HepG2 (cell line): ENCODE results near the gene ADPRH. TPM values are rescaled to one million over a fixed set of nuclear protein-coding genes. Genes with fewer than 3 reads are reported as not detected.

Experiments
- ATAC-seq: fragments of 200-7000 bp; cut with Tn5 transposase; 3 replicates; pipeline ENCODE4 v1.9.1; 2020; ENCODE audit warnings: mild to moderate bottlenecking, moderate library complexity
- BruUV-seq: library from RNA; stranded (reverse); fragments of 400-500 nt; replicated peaks from 2 replicates; lab custom pipeline; 2021; lab: Mats Ljungman, UMichigan
- CTCF ChIA-PET: fragments of 300-600 bp; formaldehyde crosslinking; extraction: SDS; loops from one replicate; lab custom pipeline; 2021; ENCODE audit warnings: low total read pairs, inconsistent platforms, low intra/inter-chr PET ratio; lab: Yijun Ruan, JAX
- POLR2A ChIA-PET: fragments of 350-600 bp; sonication (Branson Sonifier 250); formaldehyde crosslinking; loops from one replicate; lab custom pipeline; 2020; ENCODE audit warnings: antibody characterized with exemption, inconsistent platforms; lab: Yijun Ruan, JAX
- DNase-seq: peaks from one replicate; pipeline ENCODE4 v3.0.0-alpha.2; 2015; ENCODE audit warnings: low spot score
- FAIRE-seq: peaks from 3 replicates; lab custom pipeline; 2011; peaks lifted over from hg19 to GRCh38; lab: Jason Lieb, UNC
- H2AFZ ChIP-seq: one replicate; pipeline ENCODE4 v1.6.1; 2011; ENCODE audit warnings: low read length, inconsistent platforms
- H3K27ac ChIP-seq: fragments of 300-600 bp; 3 replicates; pipeline ENCODE4 v1.8.0; 2011; ENCODE audit warnings: mixed run types, mild to moderate bottlenecking, mixed read lengths, low read length, inconsistent platforms; ENCODE audit not compliant: insufficient read depth; ENCODE audit errors: extremely low read length
- H3K27me3 ChIP-seq, 2 experiments: fragments of 200-600 bp in 1 of 2; 2 replicates in 1 of 2; 3 replicates in 1 of 2; pipeline versions ENCODE4 v1.6.0 to v1.8.0; 2011; ENCODE audit warnings: low read length in 2 of 2, mild to moderate bottlenecking in 2 of 2, moderate library complexity in 2 of 2, inconsistent platforms in 1 of 2; ENCODE audit not compliant: insufficient read depth in 2 of 2, control insufficient read depth in 1 of 2
- H3K36me3 ChIP-seq, 2 experiments: fragments of 200-600 bp in 1 of 2; replicated peaks in 1 of 2; 2 replicates in 1 of 2; 3 replicates in 1 of 2; pipeline versions ENCODE4 v1.5.1 to v1.8.0; 2011; ENCODE audit warnings: low read length in 2 of 2, inconsistent platforms in 1 of 2; ENCODE audit not compliant: insufficient read depth in 2 of 2, control insufficient read depth in 1 of 2
- H3K4me1 ChIP-seq: 2 replicates; pipeline ENCODE4 v1.5.1; 2012; ENCODE audit warnings: low read length, inconsistent platforms; ENCODE audit not compliant: insufficient read depth
- H3K4me2 ChIP-seq: 2 replicates; pipeline ENCODE4 v1.6.0; 2011; ENCODE audit warnings: low read depth, low read length, inconsistent platforms
- H3K4me3 ChIP-seq, 3 experiments: fragments of 200-600 bp in 1 of 3; sonication (generic), shearing (Covaris generic) in 1 of 3; replicated peaks in 1 of 3; 2 replicates each; pipeline ENCODE4 v1.5.1; 2011 to 2016; ENCODE audit warnings: low read length in 3 of 3, inconsistent platforms in 2 of 3, low read depth in 2 of 3, mild to moderate bottlenecking in 2 of 3, control low read depth in 1 of 3, mixed read lengths in 1 of 3; ENCODE audit not compliant: insufficient read depth in 1 of 3
- H3K79me2 ChIP-seq: one replicate; pipeline ENCODE4 v1.6.1; 2011; ENCODE audit warnings: low read length, inconsistent platforms; ENCODE audit not compliant: insufficient read depth
- H3K9ac ChIP-seq: 2 replicates; pipeline ENCODE4 v1.6.0; 2011; ENCODE audit warnings: mild to moderate bottlenecking, low read depth, low read length, inconsistent platforms; ENCODE audit not compliant: insufficient read depth
- H3K9me3 ChIP-seq: 2 replicates; pipeline ENCODE4 v1.5.1; 2012; ENCODE audit warnings: mild to moderate bottlenecking, low read length
- H4K20me1 ChIP-seq: 2 replicates; pipeline ENCODE4 v1.6.0; 2011; ENCODE audit warnings: inconsistent platforms, mild to moderate bottlenecking, low read length, moderate library complexity; ENCODE audit not compliant: insufficient read depth
- ETV5 ChIP-seq: IDR thresholded peaks from 2 replicates; pipeline ENCODE4 v1.6.1; 2018; ENCODE audit warnings: missing biosample characterization, missing genetic modification reagents, inconsistent platforms, borderline replicate concordance
- GPN1 ChIP-seq: sonication (generic); formaldehyde crosslinking; IDR thresholded peaks from 2 replicates; pipeline ENCODE4 v1.5.1; 2020; ENCODE audit warnings: missing genetic modification reagents, borderline replicate concordance
- GTF2F1 ChIP-seq: fragments of 150-350 bp; IDR thresholded peaks from 2 replicates; pipeline ENCODE4 v1.6.1; 2014; ENCODE audit warnings: low read length
- HOXA9 ChIP-seq: sonication (generic); formaldehyde crosslinking; IDR thresholded peaks from 2 replicates; pipeline ENCODE4 v1.8.1; 2022; ENCODE audit warnings: missing genetic modification reagents, mild to moderate bottlenecking, moderate library complexity, borderline replicate concordance
- JUN ChIP-seq: sonication (generic); formaldehyde crosslinking; IDR thresholded peaks from 2 replicates; pipeline ENCODE4 v1.4.0; 2020; ENCODE audit warnings: mild to moderate bottlenecking, missing genetic modification reagents
- MXD4 ChIP-seq: IDR thresholded peaks from 2 replicates; pipeline ENCODE4 v1.6.1; 2016; ENCODE audit warnings: mild to moderate bottlenecking, missing biosample characterization, missing genetic modification reagents
- PHF5A ChIP-seq: IDR thresholded peaks from one replicate; pipeline ENCODE4 v1.6.1; 2018; ENCODE audit warnings: low read depth, missing genetic modification reagents; ENCODE audit not compliant: unreplicated experiment
- POGZ ChIP-seq: sonication (generic); formaldehyde crosslinking; IDR thresholded peaks from 2 replicates; pipeline ENCODE4 v1.4.0; 2020; ENCODE audit warnings: mild to moderate bottlenecking, missing genetic modification reagents
- RFX1 ChIP-seq: fragments of 450-650 bp; IDR thresholded peaks from 2 replicates; pipeline ENCODE4 v1.6.1; 2017
- STAG1 ChIP-seq: sonication (generic); formaldehyde crosslinking; IDR thresholded peaks from 2 replicates; pipeline ENCODE4 v1.4.0; 2020; ENCODE audit warnings: missing genetic modification reagents
- ZNF354B ChIP-seq: sonication (generic); formaldehyde crosslinking; IDR thresholded peaks from 2 replicates; pipeline ENCODE4 v1.8.0; 2022; ENCODE audit warnings: mild to moderate bottlenecking, missing genetic modification reagents
- ZNF713 ChIP-seq: sonication (generic); formaldehyde crosslinking; IDR thresholded peaks from 2 replicates; pipeline ENCODE4 v1.4.0; 2020; ENCODE audit warnings: mild to moderate bottlenecking, missing genetic modification reagents
- ZNF776 ChIP-seq: sonication (generic); formaldehyde crosslinking; IDR thresholded peaks from 2 replicates; pipeline ENCODE4 v1.4.0; 2020; ENCODE audit warnings: mild to moderate bottlenecking, missing genetic modification reagents
- WGBS: methylation state at CpG from one replicate; pipeline ENCODE4 v1.1.6; 2017; ENCODE audit warnings: low lambda C conversion rate; 5-methylcytosine and 5-hydroxymethylcytosine counted together
- in situ Hi-C: cut with HindIII; loops from 2 replicates; pipeline ENCODE4 v1.10.0; 2017; ENCODE audit warnings: low pct_unique_long_range_greater_than_20kb; ENCODE audit not compliant: extremely low pct_ligation_motif_present
- intact Hi-C: fragments of 100-400 bp; cut with micrococcal nuclease; formaldehyde crosslinking; loops from one replicate; pipeline ENCODE4 v1.10.0; 2022; ENCODE audit not compliant: unreplicated experiment
- polyA plus RNA-seq, 8 experiments: library from polyadenylated mRNA; depleted of rRNA in 3 of 8; stranded (reverse) in 7 of 8; unstranded in 1 of 8; fragments of >200 nt; fragmentation: Illumina TruSeq in 4 of 8; extraction: Trizol in 4 of 8; gene quantifications; 2 replicates each; pipeline versions ENCODE4 v1.2.1 to v1.2.3, GENCODE V29; 2011 to 2016; ENCODE audit warnings: low read depth in 4 of 8, missing spikeins in 1 of 8, mixed read lengths in 1 of 8; ENCODE audit not compliant: insufficient read depth in 1 of 8
- total RNA-seq, 5 experiments: library from RNA; depleted of rRNA; stranded (reverse); fragments of >200 nt; fragmentation: Illumina TruSeq; extraction: Trizol; gene quantifications; 2 replicates each; pipeline ENCODE4 v1.2.3, GENCODE V29; 2016; ENCODE audit warnings: low read depth in 1 of 5
- TF ChIP-seq, protein P1 (sequence below): sonication (generic); formaldehyde crosslinking; IDR thresholded peaks from 2 replicates; pipeline ENCODE4 v1.4.0; 2020; ENCODE audit warnings: missing genetic modification reagents
- TF ChIP-seq, protein P2 (sequence below): sonication (generic); formaldehyde crosslinking; IDR thresholded peaks from 2 replicates; pipeline ENCODE4 v1.4.0; 2020; ENCODE audit warnings: mild to moderate bottlenecking, low read depth, missing genetic modification reagents

ADPRH gene
- total and polyA plus RNA-seq, 2 of the 13 experiments (the other 11 are each of a cell fraction or from before 2014, with no cell fraction given) = 0.01 to 0.15 TPM

DNA sequence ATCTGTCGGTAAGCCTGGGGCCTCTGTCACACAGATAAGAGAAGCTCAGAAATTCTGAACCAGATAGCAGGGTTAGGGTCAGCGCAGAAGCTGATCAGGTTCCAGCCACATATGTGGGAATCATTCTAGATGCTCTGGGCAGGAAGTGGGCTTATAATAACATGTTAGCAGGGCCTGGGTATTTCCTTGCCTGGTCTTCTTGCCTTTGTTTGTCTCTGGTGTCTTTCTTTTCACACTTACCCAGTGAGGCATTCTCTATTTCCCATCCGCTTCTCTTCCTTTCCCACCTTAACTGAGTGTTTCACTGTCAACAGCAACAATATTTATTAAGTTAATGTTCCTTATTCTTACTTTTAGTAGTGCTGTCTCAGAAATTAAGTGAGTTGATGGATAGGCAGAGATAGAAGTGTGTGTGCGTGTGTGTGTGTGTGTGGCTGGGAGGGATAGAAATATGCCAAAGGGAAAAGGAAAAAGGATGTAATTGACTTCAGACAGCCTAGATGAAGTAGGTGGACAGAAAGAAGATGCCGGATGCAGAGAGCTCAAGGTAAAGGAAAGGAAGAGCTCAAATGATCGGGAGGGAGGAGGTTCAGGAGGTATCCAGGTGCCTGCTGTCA lies 20.4 kb downstream of the ADPRH start:
- intact Hi-C loops = loop anchor here (1.0 kb wide), 1 partner anchor 82 kb away; no protein-coding TSS in a partner anchor
- Histone ChIP-seq H3K9ac (no peak overlapping the region), H3K9me3 (no peaks in the 10 kb centered on the region), H3K79me2 (no peaks in the 10 kb centered on the region), H3K4me1 (peaks cover 21% of the 10 kb centered on the region; the same call in 1 of the 2 replicates), H4K20me1 (no peaks in the 10 kb centered on the region), H3K27me3 (no peaks in the 10 kb centered on the region; a peak in 1 of 5 replicates), H3K4me2 (no peak overlapping the region), H2AFZ (no peak overlapping the region), H3K27ac (no peak overlapping the region), H3K36me3 (no peaks in the 10 kb centered on the region), H3K4me3 (no peak overlapping the region)
- TF ChIP-seq GTF2F1 (no peak), HOXA9 (CRISPR knock-in tag) (no peak), POGZ (CRISPR knock-in tag) (no peak), RFX1 (no peak)
- ATAC-seq = no peak
- FAIRE-seq = no peak
- no TSS peak for BruUV-seq
- 55% methylated on average over 5 of the region's 6 CpGs for WGBS
- no peak for DNase-seq
- POLR2A ChIA-PET = no interaction called here
- in situ Hi-C loops = no loop called here
- CTCF ChIA-PET = no interaction called here

DNA sequence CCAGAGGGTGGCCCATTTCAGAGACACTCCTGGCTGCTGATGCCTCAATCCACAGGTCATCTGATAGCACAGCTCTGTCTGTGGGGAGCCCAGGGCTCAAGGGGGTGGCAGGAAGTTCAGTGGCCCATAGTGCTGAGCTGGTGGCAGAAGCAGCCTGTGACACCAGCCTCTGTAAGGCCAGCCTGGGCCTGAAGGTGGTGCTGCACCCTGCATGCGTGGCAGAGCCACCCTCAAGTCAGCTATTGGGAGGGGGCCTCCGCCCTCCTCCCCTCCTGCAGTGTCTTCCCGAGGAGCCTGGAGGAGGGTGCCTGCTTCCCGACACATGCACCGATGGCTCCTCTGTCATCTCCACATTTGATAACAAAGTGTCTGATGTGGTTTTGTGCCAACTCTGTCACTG lies 21.4 kb downstream of the ADPRH start:
- ATAC-seq (peak; percentile 93), DNase-seq (no peak), FAIRE-seq (no peak)
- intact Hi-C loops = loop anchor here (1.0 kb wide), 1 partner anchor 81 kb away; no protein-coding TSS in a partner anchor
- no peaks in the 10 kb centered on the region; a peak in 1 of 5 replicates for H3K27me3 ChIP-seq
- BruUV-seq = no TSS peak
- no peak overlapping the region; a peak in 1 of 6 replicates for H3K4me3 ChIP-seq
- no peak overlapping the region for H2AFZ ChIP-seq
- peaks cover 20% of the 10 kb centered on the region; the same call in 1 of the 2 replicates for H3K4me1 ChIP-seq
- ChIA-PET POLR2A (no interaction called here), CTCF (no interaction called here)
- in situ Hi-C loops = no loop called here
- H3K79me2 ChIP-seq = no peaks in the 10 kb centered on the region
- no peaks in the 10 kb centered on the region for H3K9me3 ChIP-seq
- no peak overlapping the region for H3K9ac ChIP-seq
- H4K20me1 ChIP-seq = no peaks in the 10 kb centered on the region
- no peak overlapping the region for H3K4me2 ChIP-seq
- no peak overlapping the region for H3K27ac ChIP-seq
- WGBS = 0% methylated on average over 3 of the region's 5 CpGs
- no peaks in the 10 kb centered on the region for H3K36me3 ChIP-seq
- no peak for TF ChIP-seq ZNF354B (CRISPR knock-in tag)
- TF ChIP-seq MXD4 (CRISPR knock-in tag) = no peak
- TF ChIP-seq ZNF713 (CRISPR knock-in tag) = no peak
- no peak for TF ChIP-seq ETV5
- no peak for TF ChIP-seq ZNF776 (CRISPR knock-in tag)
- no peak for TF ChIP-seq GPN1 (CRISPR knock-in tag)
- TF ChIP-seq, protein P1, sequence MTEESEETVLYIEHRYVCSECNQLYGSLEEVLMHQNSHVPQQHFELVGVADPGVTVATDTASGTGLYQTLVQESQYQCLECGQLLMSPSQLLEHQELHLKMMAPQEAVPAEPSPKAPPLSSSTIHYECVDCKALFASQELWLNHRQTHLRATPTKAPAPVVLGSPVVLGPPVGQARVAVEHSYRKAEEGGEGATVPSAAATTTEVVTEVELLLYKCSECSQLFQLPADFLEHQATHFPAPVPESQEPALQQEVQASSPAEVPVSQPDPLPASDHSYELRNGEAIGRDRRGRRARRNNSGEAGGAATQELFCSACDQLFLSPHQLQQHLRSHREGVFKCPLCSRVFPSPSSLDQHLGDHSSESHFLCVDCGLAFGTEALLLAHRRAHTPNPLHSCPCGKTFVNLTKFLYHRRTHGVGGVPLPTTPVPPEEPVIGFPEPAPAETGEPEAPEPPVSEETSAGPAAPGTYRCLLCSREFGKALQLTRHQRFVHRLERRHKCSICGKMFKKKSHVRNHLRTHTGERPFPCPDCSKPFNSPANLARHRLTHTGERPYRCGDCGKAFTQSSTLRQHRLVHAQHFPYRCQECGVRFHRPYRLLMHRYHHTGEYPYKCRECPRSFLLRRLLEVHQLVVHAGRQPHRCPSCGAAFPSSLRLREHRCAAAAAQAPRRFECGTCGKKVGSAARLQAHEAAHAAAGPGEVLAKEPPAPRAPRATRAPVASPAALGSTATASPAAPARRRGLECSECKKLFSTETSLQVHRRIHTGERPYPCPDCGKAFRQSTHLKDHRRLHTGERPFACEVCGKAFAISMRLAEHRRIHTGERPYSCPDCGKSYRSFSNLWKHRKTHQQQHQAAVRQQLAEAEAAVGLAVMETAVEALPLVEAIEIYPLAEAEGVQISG (CRISPR knock-in tag) = peak; percentile 21; the same call in 1 of the 2 replicates
- no peak for TF ChIP-seq PHF5A
- TF ChIP-seq, protein P2, sequence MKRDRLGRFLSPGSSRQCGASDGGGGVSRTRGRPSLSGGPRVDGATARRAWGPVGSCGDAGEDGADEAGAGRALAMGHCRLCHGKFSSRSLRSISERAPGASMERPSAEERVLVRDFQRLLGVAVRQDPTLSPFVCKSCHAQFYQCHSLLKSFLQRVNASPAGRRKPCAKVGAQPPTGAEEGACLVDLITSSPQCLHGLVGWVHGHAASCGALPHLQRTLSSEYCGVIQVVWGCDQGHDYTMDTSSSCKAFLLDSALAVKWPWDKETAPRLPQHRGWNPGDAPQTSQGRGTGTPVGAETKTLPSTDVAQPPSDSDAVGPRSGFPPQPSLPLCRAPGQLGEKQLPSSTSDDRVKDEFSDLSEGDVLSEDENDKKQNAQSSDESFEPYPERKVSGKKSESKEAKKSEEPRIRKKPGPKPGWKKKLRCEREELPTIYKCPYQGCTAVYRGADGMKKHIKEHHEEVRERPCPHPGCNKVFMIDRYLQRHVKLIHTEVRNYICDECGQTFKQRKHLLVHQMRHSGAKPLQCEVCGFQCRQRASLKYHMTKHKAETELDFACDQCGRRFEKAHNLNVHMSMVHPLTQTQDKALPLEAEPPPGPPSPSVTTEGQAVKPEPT (CRISPR knock-in tag) = no peak
- TF ChIP-seq STAG1 (CRISPR knock-in tag) = peak; percentile 60
- no peak for TF ChIP-seq JUN (CRISPR knock-in tag)
